Testis (tissue), 3 donors: ENCODE results near the gene MCM3AP. TPM values are rescaled to one million over a fixed set of nuclear protein-coding genes. Genes with fewer than 3 reads are reported as not detected.

Source experiments
- DNase-seq: peaks from one replicate; pipeline ENCODE4 v3.0.0-alpha.2; 2019
- H3K27ac ChIP-seq, 2 donors: fragments of 200-600 bp; sonication (generic); one replicate each; pipeline ENCODE4 v1.5.1; 2019
- H3K27me3 ChIP-seq: fragments of 200-600 bp; sonication (generic); one replicate; pipeline ENCODE4 v1.5.1; 2019
- H3K36me3 ChIP-seq: fragments of 200-600 bp; sonication (generic); one replicate; pipeline ENCODE4 v1.5.1; 2017; ENCODE audit warnings: low read depth; ENCODE audit errors: missing control alignments
- H3K4me1 ChIP-seq: fragments of 200-600 bp; sonication (generic); one replicate; pipeline ENCODE4 v1.5.1; 2019
- H3K4me3 ChIP-seq, 2 donors: fragments of 200-600 bp; sonication (generic); one replicate each; pipeline ENCODE4 v1.5.1; 2017 to 2019
- H3K9me3 ChIP-seq: fragments of 200-600 bp; sonication (generic); one replicate; pipeline ENCODE4 v1.5.1; 2017
- CTCF ChIP-seq, 3 experiments: fragments of 450-650 bp in 2 of 3; fragments of 200-600 bp in 1 of 3; sonication (generic) in 1 of 3; IDR thresholded peaks; one replicate each; pipeline ENCODE4 v1.5.1; 2016 to 2019; ENCODE audit warnings: antibody characterized with exemption in 3 of 3, mild to moderate bottlenecking in 2 of 3, moderate library complexity in 1 of 3
- POLR2A ChIP-seq: fragments of 450-650 bp; IDR thresholded peaks from one replicate; pipeline ENCODE4 v1.6.1; 2017; ENCODE audit warnings: antibody characterized with exemption, mild to moderate bottlenecking, moderate library complexity
- WGBS, 2 donors: methylation state at CpG; one replicate each; pipeline ENCODE4 v1.1.5; 2018; 5-methylcytosine and 5-hydroxymethylcytosine counted together
- intact Hi-C: fragments of 100-400 bp; cut with DNase I; formaldehyde crosslinking; loops from one replicate; pipeline ENCODE4 v1.15.1; 2023; ENCODE audit warnings: low total_unique reads
- polyA plus RNA-seq: library from polyadenylated mRNA; stranded (reverse); fragments of 350-450 nt; fragmentation: Illumina TruSeq; extraction: RNeasy Lipid Tissue Mini Kit (QIAGEN cat#74804); gene quantifications from one replicate; pipeline ENCODE4 v1.2.3, GENCODE V29; 2014; ENCODE audit warnings: low read depth, low replicate concordance; ENCODE audit not compliant: insufficient read depth
- total RNA-seq, 2 donors: library from RNA; depleted of rRNA; stranded (reverse); fragments of >200 nt; gene quantifications; one replicate each; pipeline ENCODE4 v1.2.3, GENCODE V29; 2016

MCM3AP gene
- total and polyA plus RNA-seq, 3 donors from 2014 or later, result 68.3 to 136 (median 107) TPM

DNA sequence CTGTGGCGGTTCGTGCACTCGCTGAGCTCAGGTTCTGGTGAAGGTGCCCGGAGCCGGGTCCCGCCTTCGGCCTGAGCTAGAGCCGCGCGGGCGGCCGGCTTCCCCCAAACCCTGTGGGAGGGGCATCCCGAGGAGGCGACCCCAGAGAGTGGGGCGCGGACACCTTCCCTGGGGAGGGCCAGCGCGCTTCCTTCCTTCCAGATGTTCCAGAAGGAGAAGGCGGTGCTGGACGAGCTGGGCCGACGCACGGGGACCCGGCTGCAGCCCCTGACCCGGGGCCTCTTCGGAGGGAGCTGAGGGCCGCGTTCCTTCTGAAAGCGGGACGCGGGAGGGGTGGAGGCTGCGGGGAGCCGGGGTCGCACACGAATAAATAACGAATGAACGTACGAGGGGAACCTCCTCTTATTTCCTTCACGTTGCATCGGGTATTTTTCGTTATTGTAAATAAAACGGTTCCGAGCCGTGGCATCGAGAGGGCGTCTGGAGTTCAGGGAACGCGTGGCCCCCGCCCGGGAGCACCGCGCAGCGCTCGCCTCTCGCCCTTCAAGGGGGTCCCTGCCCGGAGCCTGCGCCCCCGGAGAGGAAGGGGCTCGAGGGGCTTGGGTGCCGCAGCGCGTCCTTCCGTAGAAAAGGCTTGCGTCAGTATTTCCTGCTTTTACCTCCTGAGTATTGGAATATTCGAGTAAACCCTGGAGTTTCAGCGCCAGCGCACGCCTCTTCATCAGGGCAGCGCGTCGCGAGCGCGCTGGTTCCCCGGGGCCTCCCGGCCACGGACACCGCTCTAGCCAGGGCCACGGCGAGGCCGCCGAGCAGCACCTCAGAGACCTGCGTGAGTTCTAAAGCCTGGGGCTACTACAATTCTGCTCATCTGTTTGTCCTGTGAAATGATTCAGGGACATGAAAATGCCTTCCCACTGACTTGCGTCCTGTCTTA, 12.2 kb upstream of the MCM3AP start:
- H3K4me3 ChIP-seq, result peak overlapping the region; percentile 37 to 40
- H3K4me1 ChIP-seq, result peaks cover 11% of the 10 kb centered on the region
- no peaks in the 10 kb centered on the region for H3K9me3 ChIP-seq
- H3K27me3 ChIP-seq, result no peaks in the 10 kb centered on the region
- 5 to 6% methylated on average over 32 to 74 of the region's 84 CpGs for WGBS, 2 donors
- no peaks in the 10 kb centered on the region for H3K36me3 ChIP-seq
- TF ChIP-seq CTCF (IDR thresholded peaks at IDR 0.05) (no peak), POLR2A (no peak)
- intact Hi-C loops, result no loop called here
- peak overlapping the region; percentile 79 for H3K27ac ChIP-seq
- peak; percentile 32 for DNase-seq

GRCh38 chr21:46295996-46296752, 10.8 kb upstream of the MCM3AP start:
- TF ChIP-seq CTCF (IDR thresholded peaks at IDR 0.05) (no peak), POLR2A (no peak)
- 33 to 37% methylated on average over 11 to 29 of the region's 29 CpGs for WGBS, 2 donors
- peak overlapping the region in 1 of 2 donors; percentile 61 for H3K27ac ChIP-seq
- H3K27me3 ChIP-seq, result no peaks in the 10 kb centered on the region
- intact Hi-C loops, result no loop called here
- peak overlapping the region in 1 of 2 donors; percentile 40 for H3K4me3 ChIP-seq
- H3K9me3 ChIP-seq, result no peaks in the 10 kb centered on the region
- peaks cover 11% of the 10 kb centered on the region for H3K4me1 ChIP-seq
- DNase-seq, result peak; percentile 88
- no peaks in the 10 kb centered on the region for H3K36me3 ChIP-seq

- no peaks in the 10 kb centered on the region for H3K9me3 ChIP-seq
- H3K4me1 ChIP-seq, result peaks cover 11% of the 10 kb centered on the region
- no peak overlapping the region for H3K27ac ChIP-seq
- no peaks in the 10 kb centered on the region for H3K27me3 ChIP-seq
- no peaks in the 10 kb centered on the region for H3K36me3 ChIP-seq
- 29 to 59% methylated on average over 8 to 9 of the region's 9 CpGs for WGBS, 2 donors
- no peak for DNase-seq
- intact Hi-C loops, result no loop called here
- TF ChIP-seq CTCF (IDR thresholded peaks at IDR 0.05), result no peak
- TF ChIP-seq POLR2A, result no peak
- no peak overlapping the region for H3K4me3 ChIP-seq
Observed at GRCh38 chr21:46295177-46295770, 9.9 kb upstream of the MCM3AP start.

- no peaks in the 10 kb centered on the region for H3K9me3 ChIP-seq
- no peak overlapping the region for H3K4me3 ChIP-seq
- no peaks in the 10 kb centered on the region for H3K27me3 ChIP-seq
- intact Hi-C loops, result no loop called here
- 53 to 67% methylated on average over 6 to 10 of the region's 10 CpGs for WGBS, 2 donors
- TF ChIP-seq CTCF (IDR thresholded peaks at IDR 0.05) (no peak), POLR2A (no peak)
- peaks cover 11% of the 10 kb centered on the region for H3K4me1 ChIP-seq
- no peaks in the 10 kb centered on the region for H3K36me3 ChIP-seq
- no peak overlapping the region for H3K27ac ChIP-seq
- DNase-seq, result no peak
Observed at GRCh38 chr21:46294647-46295176, 9.3 kb upstream of the MCM3AP start.
